ENCODE results near the gene PANK4.

The PANK4 gene

DNA sequence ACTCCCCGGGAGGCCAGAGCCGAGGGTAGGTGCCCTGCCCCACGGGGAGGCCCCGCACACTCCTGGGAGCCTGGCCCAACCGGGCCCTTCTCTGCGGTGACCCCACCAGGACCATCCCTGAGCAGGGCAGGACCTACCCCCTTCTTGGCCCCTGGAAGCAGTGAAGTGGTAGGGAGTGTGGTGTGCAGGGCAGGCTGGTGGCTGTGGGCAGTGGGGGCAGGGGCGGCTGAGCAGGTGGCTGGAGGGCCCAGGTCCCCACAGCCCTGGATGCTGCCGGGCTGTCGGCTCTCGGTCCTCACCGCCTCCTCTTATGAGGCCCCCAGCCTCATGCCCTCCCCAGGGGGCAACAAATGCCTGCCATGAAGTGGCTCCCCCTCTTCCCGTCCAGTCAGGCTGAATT lies 30.9 kb downstream of the PANK4 start:
- Histone ChIP-seq H3K36me3 (ENCODE audit: low read length) (no peaks in the 10 kb centered on the region), H3K27ac (ENCODE audit: low read depth, low read length) (no peak overlapping the region), H2AFZ (ENCODE audit: low read depth, low read length, severe bottlenecking) (no peak overlapping the region), H3K9me2 (replicated peaks; ENCODE audit: insufficient read depth, low read length) (no peaks in the 10 kb centered on the region), H3K4me3 (ENCODE audit: insufficient read depth, low read length, poor library complexity, severe bottlenecking) (no peak overlapping the region), H3K9ac (ENCODE audit: low read length) (no peak overlapping the region), H3F3A (ENCODE audit: insufficient read depth) (no peaks in the 10 kb centered on the region), H3K79me2 (ENCODE audit: insufficient read depth, low read length) (no peaks in the 10 kb centered on the region), H3K9me3 (ENCODE audit: insufficient read depth, low read length) (no peaks in the 10 kb centered on the region), H3K27me3 (ENCODE audit: low read length) (no peaks in the 10 kb centered on the region), H4K20me1 (ENCODE audit: low read depth, low read length) (no peaks in the 10 kb centered on the region), H3K4me2 (ENCODE audit: low read depth, low read length, poor library complexity, severe bottlenecking) (no peak overlapping the region)
- TF ChIP-seq CTCF (IDR thresholded peaks at IDR 0.05; ENCODE audit: insufficient read depth, low read length, poor library complexity, severe bottlenecking) (no peak), EZH2phosphoT487 (conservative IDR thresholded peaks at IDR 0.05; ENCODE audit: low read length) (no peak)

GRCh38 chr1:2495026-2495425 lies 31.4 kb downstream of the PANK4 start:
- Histone ChIP-seq H3K36me3 (ENCODE audit: low read length) (no peaks in the 10 kb centered on the region), H3K27me3 (ENCODE audit: low read length) (no peaks in the 10 kb centered on the region), H3K4me2 (ENCODE audit: low read depth, low read length, poor library complexity, severe bottlenecking) (no peak overlapping the region), H3F3A (ENCODE audit: insufficient read depth) (no peaks in the 10 kb centered on the region), H3K9me3 (ENCODE audit: insufficient read depth, low read length) (no peaks in the 10 kb centered on the region), H3K9ac (ENCODE audit: low read length) (no peak overlapping the region), H4K20me1 (ENCODE audit: low read depth, low read length) (no peaks in the 10 kb centered on the region), H3K27ac (ENCODE audit: low read depth, low read length) (no peak overlapping the region), H3K79me2 (ENCODE audit: insufficient read depth, low read length) (no peaks in the 10 kb centered on the region), H3K4me3 (ENCODE audit: insufficient read depth, low read length, poor library complexity, severe bottlenecking) (no peak overlapping the region), H2AFZ (ENCODE audit: low read depth, low read length, severe bottlenecking) (no peak overlapping the region), H3K9me2 (replicated peaks; ENCODE audit: insufficient read depth, low read length) (no peaks in the 10 kb centered on the region)
- TF ChIP-seq CTCF (IDR thresholded peaks at IDR 0.05; ENCODE audit: insufficient read depth, low read length, poor library complexity, severe bottlenecking), result no peak
- no peak for TF ChIP-seq EZH2phosphoT487 (conservative IDR thresholded peaks at IDR 0.05; ENCODE audit: low read length)

DNA sequence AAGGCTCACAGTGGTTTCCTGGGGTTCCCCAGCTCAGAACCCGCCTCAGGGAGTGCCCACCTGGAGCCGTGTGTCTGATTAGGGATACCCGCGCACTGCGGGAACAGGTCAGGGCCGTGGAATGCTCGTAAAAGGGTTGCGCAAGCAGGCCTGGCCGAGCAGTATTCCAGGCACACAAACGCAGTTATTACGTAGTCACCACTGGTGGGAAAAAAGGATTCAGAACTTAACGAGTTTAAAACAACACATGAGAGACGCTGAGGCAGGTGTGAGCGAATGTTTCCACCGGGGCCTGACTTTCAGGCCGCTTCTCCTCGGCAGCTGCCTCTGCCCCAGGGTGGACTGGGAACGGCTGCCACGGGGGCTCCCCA lies 32.1 kb downstream of the PANK4 start:
- no peaks in the 10 kb centered on the region for H3F3A ChIP-seq (ENCODE audit: insufficient read depth)
- no peaks in the 10 kb centered on the region for H4K20me1 ChIP-seq (ENCODE audit: low read depth, low read length)
- no peaks in the 10 kb centered on the region for H3K9me3 ChIP-seq (ENCODE audit: insufficient read depth, low read length)
- no peak overlapping the region for H3K4me3 ChIP-seq (ENCODE audit: insufficient read depth, low read length, poor library complexity, severe bottlenecking)
- no peaks in the 10 kb centered on the region for H3K36me3 ChIP-seq (ENCODE audit: low read length)
- no peak overlapping the region for H2AFZ ChIP-seq (ENCODE audit: low read depth, low read length, severe bottlenecking)
- no peak overlapping the region for H3K9ac ChIP-seq (ENCODE audit: low read length)
- H3K79me2 ChIP-seq (ENCODE audit: insufficient read depth, low read length), result no peaks in the 10 kb centered on the region
- H3K9me2 ChIP-seq (replicated peaks; ENCODE audit: insufficient read depth, low read length), result no peaks in the 10 kb centered on the region
- no peaks in the 10 kb centered on the region for H3K27me3 ChIP-seq (ENCODE audit: low read length)
- no peak overlapping the region for H3K27ac ChIP-seq (ENCODE audit: low read depth, low read length)
- no peak overlapping the region for H3K4me2 ChIP-seq (ENCODE audit: low read depth, low read length, poor library complexity, severe bottlenecking)
- TF ChIP-seq EZH2phosphoT487 (conservative IDR thresholded peaks at IDR 0.05; ENCODE audit: low read length), result no peak
- TF ChIP-seq CTCF (IDR thresholded peaks at IDR 0.05; ENCODE audit: insufficient read depth, low read length, poor library complexity, severe bottlenecking), result no peak
